GM12878 (cell line): ENCODE results near the gene PCNX1. TPM values are rescaled to one million over a fixed set of nuclear protein-coding genes. Genes with fewer than 3 reads are reported as not detected.

Experiments used
- ATAC-seq: fragments of 200-7000 bp; cut with Tn5 transposase; 3 replicates; pipeline ENCODE4 v1.9.1; 2020; ENCODE audit warnings: mild to moderate bottlenecking, moderate library complexity
- BruUV-seq: library from RNA; stranded (reverse); fragments of 400-500 nt; replicated peaks from 2 replicates; lab custom pipeline; 2021; lab: Mats Ljungman, UMichigan
- CTCF ChIA-PET: fragments of 300-600 bp; sonication (Branson Sonifier 250); formaldehyde crosslinking; extraction: SDS; loops from one replicate; lab custom pipeline; 2021; ENCODE audit warnings: inconsistent platforms; lab: Yijun Ruan, JAX
- POLR2A ChIA-PET: fragments of 350-600 bp; formaldehyde crosslinking; extraction: SDS; loops from one replicate; lab custom pipeline; 2021; ENCODE audit warnings: inconsistent platforms; lab: Charles Lee
- RAD21 ChIA-PET: fragments of 300-600 bp; sonication (Branson Sonifier 250); formaldehyde crosslinking; loops from one replicate; lab custom pipeline; 2023; ENCODE audit warnings: antibody characterized with exemption; ENCODE audit not compliant: unreplicated experiment; lab: Charles Lee
- SMC1A ChIA-PET: fragments of 300-600 bp; sonication (Branson Sonifier 250); formaldehyde crosslinking; loops from one replicate; lab custom pipeline; 2023; ENCODE audit not compliant: unreplicated experiment, uncharacterized antibody; lab: Charles Lee
- DNase-seq: peaks from one replicate; pipeline ENCODE4 v3.0.0-alpha.2; 2011; ENCODE audit warnings: low read depth, low spot score
- FAIRE-seq: peaks from 3 replicates; lab custom pipeline; 2011; peaks lifted over from hg19 to GRCh38; lab: Jason Lieb, UNC
- H2AFZ ChIP-seq: 2 replicates; pipeline ENCODE4 v1.6.0; 2011; ENCODE audit warnings: low read depth, low read length, control low read depth; ENCODE audit not compliant: control insufficient read depth
- H3K27ac ChIP-seq: 2 replicates; pipeline ENCODE4 v1.5.1; 2011; ENCODE audit warnings: control low read depth; ENCODE audit not compliant: control insufficient read depth, insufficient read depth
- H3K27me3 ChIP-seq, 2 experiments: replicated peaks in 1 of 2; 2 replicates each; pipeline versions ENCODE4 v1.6.0 to v1.6.1; 2011; ENCODE audit warnings: low read length in 1 of 2; ENCODE audit not compliant: control insufficient read depth in 2 of 2, insufficient read depth in 2 of 2
- H3K36me3 ChIP-seq, 2 experiments: 2 replicates each; pipeline ENCODE4 v1.5.1; 2011; ENCODE audit warnings: low read length in 1 of 2; ENCODE audit not compliant: control insufficient read depth in 2 of 2, insufficient read depth in 2 of 2
- H3K4me1 ChIP-seq: 2 replicates; pipeline ENCODE4 v1.6.1; 2011; ENCODE audit warnings: mild to moderate bottlenecking, low read length, moderate library complexity, mixed read lengths; ENCODE audit not compliant: control insufficient read depth, insufficient read depth
- H3K4me2 ChIP-seq: 2 replicates; pipeline ENCODE4 v1.6.0; 2011; ENCODE audit warnings: control low read depth; ENCODE audit not compliant: control insufficient read depth, insufficient read depth
- H3K4me3 ChIP-seq: fragments of 200-600 bp; sonication (generic); 2 replicates; pipeline ENCODE4 v1.5.1; 2016
- H3K79me2 ChIP-seq: 2 replicates; pipeline ENCODE4 v1.6.0; 2011; ENCODE audit warnings: low read length; ENCODE audit not compliant: control insufficient read depth, insufficient read depth
- H3K9ac ChIP-seq: 2 replicates; pipeline ENCODE4 v1.8.0; 2011; ENCODE audit warnings: low read length, control low read depth, mixed read lengths; ENCODE audit not compliant: control insufficient read depth, insufficient read depth
- H3K9me3 ChIP-seq: replicated peaks from 3 replicates; pipeline ENCODE4 v1.5.1; 2011; ENCODE audit warnings: mild to moderate bottlenecking, low read length; ENCODE audit not compliant: control insufficient read depth, insufficient read depth
- H4K20me1 ChIP-seq: 2 replicates; pipeline ENCODE4 v1.6.0; 2011; ENCODE audit not compliant: control insufficient read depth, insufficient read depth
- ATF2 ChIP-seq: IDR thresholded peaks from 2 replicates; pipeline ENCODE4 v1.6.1; 2012; ENCODE audit warnings: low read length, inconsistent platforms
- BRCA1 ChIP-seq: IDR thresholded peaks from 2 replicates; pipeline ENCODE4 v1.6.1; 2011; ENCODE audit warnings: low read depth, low read length, improper control_type of control experiment
- CTCF ChIP-seq, 3 experiments: IDR thresholded peaks in 2 of 3; conservative IDR thresholded peaks in 1 of 3; 2 replicates each; pipeline ENCODE4 v1.5.1; 2011; ENCODE audit warnings: low read depth in 3 of 3, low read length in 3 of 3, mild to moderate bottlenecking in 3 of 3, control low read depth in 2 of 3, moderate library complexity in 2 of 3, inconsistent platforms in 1 of 3, mixed read lengths in 1 of 3; ENCODE audit not compliant: control insufficient read depth in 2 of 3, insufficient read depth in 1 of 3; ENCODE audit errors: extremely low read depth in 1 of 3
- E4F1 ChIP-seq: fragments of 450-650 bp; IDR thresholded peaks from 2 replicates; pipeline ENCODE4 v1.6.1; 2018; ENCODE audit warnings: borderline replicate concordance, mild to moderate bottlenecking; ENCODE audit not compliant: partially characterized antibody
- HDGF ChIP-seq: fragments of 450-650 bp; IDR thresholded peaks from 2 replicates; pipeline ENCODE4 v1.6.1; 2016; ENCODE audit warnings: antibody characterized with exemption
- MXI1 ChIP-seq: fragments of 150-350 bp; IDR thresholded peaks from 2 replicates; pipeline ENCODE4 v1.6.1; 2011; ENCODE audit warnings: low read depth, mild to moderate bottlenecking, inconsistent platforms, low read length, improper control_type of control experiment
- NR2C1 ChIP-seq: fragments of 450-650 bp; IDR thresholded peaks from 2 replicates; pipeline ENCODE4 v1.6.1; 2017; ENCODE audit warnings: antibody characterized with exemption, mild to moderate bottlenecking, moderate library complexity
- NR2F1 ChIP-seq: fragments of 450-650 bp; conservative IDR thresholded peaks from 2 replicates; pipeline ENCODE4 v1.6.1; 2017; ENCODE audit warnings: mild to moderate bottlenecking
- TCF3 ChIP-seq: IDR thresholded peaks from 2 replicates; pipeline ENCODE4 v1.6.1; 2012; ENCODE audit warnings: low read depth, mild to moderate bottlenecking, low read length, borderline replicate concordance; ENCODE audit not compliant: insufficient read depth
- ZNF687 ChIP-seq: fragments of 450-650 bp; IDR thresholded peaks from 2 replicates; pipeline ENCODE4 v1.6.1; 2017; ENCODE audit warnings: mild to moderate bottlenecking, moderate library complexity
- WGBS: methylation state at CpG from one replicate; pipeline ENCODE4 v1.1.6; 2016; ENCODE audit warnings: low lambda C conversion rate; ENCODE audit not compliant: insufficient replicate concordance, insufficient coverage; ENCODE audit errors: missing lambda C conversion rate; 5-methylcytosine and 5-hydroxymethylcytosine counted together
- in situ Hi-C: fragments of 300-500 bp; cut with MboI; formaldehyde crosslinking; loops from 9 replicates; pipeline ENCODE4 v1.14.3; 2018; ENCODE audit warnings: mixed read lengths
- intact Hi-C: fragments of 100-400 bp; cut with micrococcal nuclease; formaldehyde crosslinking; loops from one replicate; pipeline ENCODE4 v1.14.2; 2022; ENCODE audit not compliant: unreplicated experiment
- polyA plus RNA-seq, 11 experiments: library from polyadenylated mRNA; depleted of rRNA in 4 of 11; unstranded in 6 of 11; stranded (reverse) in 5 of 11; fragments of >200 nt; fragmentation: Nextera tagmentation in 4 of 11; fragmentation: Illumina TruSeq in 1 of 11; extraction: Ambion mirVana in 4 of 11; extraction: Trizol in 1 of 11; gene quantifications; 1 replicate in 1 of 11; 2 replicates in 10 of 11; pipeline versions ENCODE4 v1.2.1 to v1.2.3, GENCODE V29; 2011 to 2016; ENCODE audit warnings: inconsistent platforms in 2 of 11, missing spikeins in 2 of 11, low read depth in 1 of 11
- total RNA-seq, 4 experiments: library from RNA; depleted of rRNA in 3 of 4; stranded (reverse); fragments of >200 nt in 3 of 4; fragmentation: Illumina TruSeq in 1 of 4; extraction: Trizol in 1 of 4; gene quantifications; 2 replicates each; pipeline versions ENCODE4 v1.2.1 to v1.2.3, GENCODE V29; 2013 to 2021

The PCNX1 gene
- total and polyA plus RNA-seq, 10 of the 15 experiments (the other 5 are each of a cell fraction or from before 2014, with no cell fraction given): 4.6 to 53.9 (median 20.5) TPM

- no peak for TF ChIP-seq ZNF687
- no peak for TF ChIP-seq NR2C1
Measured at GRCh38 chr14:71096947-71097346, 189.7 kb downstream of the PCNX1 start (continued).

GRCh38 chr14:71103662-71104484, 196.6 kb downstream of the PCNX1 start:
- no peaks in the 10 kb centered on the region for H3K79me2 ChIP-seq
- H3K4me2 ChIP-seq: no peak overlapping the region
- RAD21 ChIA-PET: interaction anchor here (0.6 to 5.3 kb wide), 6 partner anchors 13 to 828 kb away, joined by 3 to 29 read pairs (median 3); partner anchors contain the start of gene RGS6
- intact Hi-C loops (loop anchor here (1.0 kb wide), 1 partner anchor 649 kb away; no protein-coding TSS in a partner anchor), in situ Hi-C loops (no loop called here)
- FAIRE-seq (peak; percentile 91), DNase-seq (peak; percentile 13), ATAC-seq (peak; percentile 88)
- no peak overlapping the region for H3K9ac ChIP-seq
- peaks cover 8 to 17% of the 10 kb centered on the region in 2 experiments for H3K36me3 ChIP-seq
- H3K27me3 ChIP-seq: no peaks in the 10 kb centered on the region
- POLR2A ChIA-PET: no interaction called here
- H3K4me1 ChIP-seq: no peaks in the 10 kb centered on the region
- no TSS peak for BruUV-seq
- SMC1A ChIA-PET: interaction anchor here (0.6 to 2.7 kb wide), 12 partner anchors 10 to 1317 kb away, joined by 3 to 12 read pairs (median 3); no protein-coding TSS in a partner anchor
- CTCF ChIA-PET: interaction anchor here (0.7 to 4.1 kb wide), 26 partner anchors 7 to 751 kb away, joined by 3 to 35 read pairs (median 3); no protein-coding TSS in a partner anchor
- H2AFZ ChIP-seq: no peak overlapping the region
- H3K27ac ChIP-seq: no peak overlapping the region
- 57% methylated on average over 3 of the region's 3 CpGs for WGBS
- H3K9me3 ChIP-seq: no peaks in the 10 kb centered on the region
- no peak overlapping the region for H3K4me3 ChIP-seq
- no peaks in the 10 kb centered on the region for H4K20me1 ChIP-seq
- no peak for TF ChIP-seq E4F1
- TF ChIP-seq HDGF: no peak
- no peak for TF ChIP-seq NR2F1
- no peak for TF ChIP-seq ATF2
- TF ChIP-seq CTCF (IDR thresholded peaks at IDR 0.05 in 2 of 3, conservative IDR thresholded peaks at IDR 0.05 in 1 of 3; ENCODE audit: control insufficient read depth in 2 of 3, extremely low read depth in 1 of 3, insufficient read depth in 1 of 3, low read depth in 3 of 3, low read length in 3 of 3): peak; percentile 65 to 82 (median 75)
- no peak for TF ChIP-seq MXI1
- TF ChIP-seq TCF3: no peak
- TF ChIP-seq BRCA1: no peak
